GM10266 (cell line): ENCODE measurements around the gene CENPO.

Source experiments
- DNase-seq: peaks from one replicate; pipeline ENCODE4 v3.0.0; 2012; ENCODE audit errors: extremely low spot score
- TF ChIP-seq, protein P1 (sequence below): IDR thresholded peaks from 2 replicates; pipeline ENCODE4 v1.5.1; 2012; ENCODE audit warnings: mild to moderate bottlenecking, low read depth; ENCODE audit not compliant: control insufficient read depth, insufficient read depth; ENCODE audit errors: missing control alignments

The CENPO gene

DNA sequence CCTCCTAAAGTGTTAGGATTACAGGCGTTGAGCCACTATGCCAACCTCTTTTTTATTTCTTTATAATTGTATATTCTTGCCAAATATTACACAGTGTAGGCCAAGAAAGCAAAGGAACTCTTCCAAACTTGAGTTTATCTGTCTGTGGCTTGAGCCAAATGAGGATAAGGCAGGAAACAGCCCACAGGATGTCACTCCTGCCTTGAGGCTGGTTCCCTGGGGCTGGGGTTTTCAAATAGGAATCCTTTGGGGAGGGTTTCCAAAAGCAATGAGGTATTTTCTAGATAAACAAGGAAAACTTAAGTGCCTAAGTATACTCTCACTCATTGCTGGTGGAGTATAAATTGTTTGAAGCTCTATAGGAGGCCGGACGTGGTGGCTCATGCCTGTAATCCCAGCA is 70.4 kb downstream of the CENPO start:
- TF ChIP-seq, protein P1, sequence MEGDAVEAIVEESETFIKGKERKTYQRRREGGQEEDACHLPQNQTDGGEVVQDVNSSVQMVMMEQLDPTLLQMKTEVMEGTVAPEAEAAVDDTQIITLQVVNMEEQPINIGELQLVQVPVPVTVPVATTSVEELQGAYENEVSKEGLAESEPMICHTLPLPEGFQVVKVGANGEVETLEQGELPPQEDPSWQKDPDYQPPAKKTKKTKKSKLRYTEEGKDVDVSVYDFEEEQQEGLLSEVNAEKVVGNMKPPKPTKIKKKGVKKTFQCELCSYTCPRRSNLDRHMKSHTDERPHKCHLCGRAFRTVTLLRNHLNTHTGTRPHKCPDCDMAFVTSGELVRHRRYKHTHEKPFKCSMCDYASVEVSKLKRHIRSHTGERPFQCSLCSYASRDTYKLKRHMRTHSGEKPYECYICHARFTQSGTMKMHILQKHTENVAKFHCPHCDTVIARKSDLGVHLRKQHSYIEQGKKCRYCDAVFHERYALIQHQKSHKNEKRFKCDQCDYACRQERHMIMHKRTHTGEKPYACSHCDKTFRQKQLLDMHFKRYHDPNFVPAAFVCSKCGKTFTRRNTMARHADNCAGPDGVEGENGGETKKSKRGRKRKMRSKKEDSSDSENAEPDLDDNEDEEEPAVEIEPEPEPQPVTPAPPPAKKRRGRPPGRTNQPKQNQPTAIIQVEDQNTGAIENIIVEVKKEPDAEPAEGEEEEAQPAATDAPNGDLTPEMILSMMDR, result no peak
- DNase-seq, result no peak

- TF ChIP-seq, protein P1, result no peak
- no peak for DNase-seq
Measured at GRCh38 chr2:24866946-24867345, 73.7 kb downstream of the CENPO start.

- no peak for DNase-seq
- TF ChIP-seq, protein P1, result no peak
Measured at GRCh38 chr2:24870440-24870839, 77.2 kb downstream of the CENPO start.

GRCh38 chr2:24870891-24871705 is 77.9 kb downstream of the CENPO start:
- TF ChIP-seq, protein P1, result no peak
- DNase-seq, result no peak

DNA sequence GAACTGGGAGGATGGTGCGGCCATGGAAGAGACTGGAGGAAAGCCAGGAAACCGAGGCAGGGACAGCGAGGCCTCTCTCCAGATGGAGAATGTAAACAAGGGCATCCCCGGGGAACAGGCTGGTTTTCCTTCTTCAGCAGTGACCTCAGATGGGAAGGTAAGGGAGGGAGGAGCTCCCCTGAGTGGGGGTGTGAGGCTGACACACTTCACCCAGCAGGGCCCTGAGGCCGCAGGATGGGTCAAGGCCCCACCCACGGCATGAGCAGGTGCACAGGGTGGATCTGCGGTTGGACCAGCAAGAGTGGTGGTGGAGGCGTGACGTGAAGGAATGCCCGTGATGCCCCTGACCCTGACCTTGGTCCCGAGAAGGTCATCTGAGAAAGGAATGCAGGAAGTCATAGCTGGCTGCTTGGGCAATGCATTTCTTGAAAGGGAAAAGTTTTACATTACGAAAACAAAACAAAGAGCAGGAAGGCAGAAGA is 78.7 kb downstream of the CENPO start:
- TF ChIP-seq, protein P1, result no peak

More for the DNA sequence above, 78.7 kb downstream of the CENPO start:
- no peak for DNase-seq
